ENCODE measurements around the gene UMODL1.

Gene UMODL1

GRCh38 chr21:42057851-42058437 is 13.2 kb upstream of the UMODL1 start:
- peaks cover 11 to 17% of the 10 kb centered on the region in 2 experiments for H3K4me1 ChIP-seq (ENCODE audit: control insufficient read depth in 1 of 2, insufficient read depth in 1 of 2, low read depth in 1 of 2, low read length in 1 of 2)
- TF ChIP-seq CTCF (IDR thresholded peaks at IDR 0.05), result no peak
- H3K27me3 ChIP-seq, result peaks cover 34% of the 10 kb centered on the region
- H3K9me3 ChIP-seq, result no peaks in the 10 kb centered on the region
- no peak overlapping the region for H3K4me3 ChIP-seq (ENCODE audit: low read depth in 1 of 2, low read length in 1 of 2)
- no peaks in the 10 kb centered on the region for H3K36me3 ChIP-seq
- H3K27ac ChIP-seq, result no peak overlapping the region

GRCh38 chr21:42058631-42059111 is 12.4 kb upstream of the UMODL1 start:
- H3K27me3 ChIP-seq, result peaks cover 35% of the 10 kb centered on the region
- H3K27ac ChIP-seq, result no peak overlapping the region
- H3K36me3 ChIP-seq, result no peaks in the 10 kb centered on the region
- H3K4me1 ChIP-seq (ENCODE audit: control insufficient read depth in 1 of 2, insufficient read depth in 1 of 2, low read depth in 1 of 2, low read length in 1 of 2), result peaks cover 18 to 24% of the 10 kb centered on the region in 2 experiments
- H3K4me3 ChIP-seq (ENCODE audit: low read depth in 1 of 2, low read length in 1 of 2), result no peak overlapping the region
- TF ChIP-seq CTCF (IDR thresholded peaks at IDR 0.05), result no peak
- H3K9me3 ChIP-seq, result no peaks in the 10 kb centered on the region

- H3K36me3 ChIP-seq, result no peaks in the 10 kb centered on the region
- no peaks in the 10 kb centered on the region for H3K9me3 ChIP-seq
- H3K27ac ChIP-seq, result no peak overlapping the region
- no peak overlapping the region for H3K4me3 ChIP-seq (ENCODE audit: low read depth in 1 of 2, low read length in 1 of 2)
- peaks cover 22 to 29% of the 10 kb centered on the region in 2 experiments for H3K4me1 ChIP-seq (ENCODE audit: control insufficient read depth in 1 of 2, insufficient read depth in 1 of 2, low read depth in 1 of 2, low read length in 1 of 2)
- H3K27me3 ChIP-seq, result peaks cover 39% of the 10 kb centered on the region
- TF ChIP-seq CTCF (IDR thresholded peaks at IDR 0.05), result no peak
These were observed 12.0 kb upstream of the UMODL1 start for GRCh38 chr21:42059141-42059540.

- no peak for TF ChIP-seq CTCF (IDR thresholded peaks at IDR 0.05)
- no peak overlapping the region for H3K27ac ChIP-seq
- H3K4me3 ChIP-seq (ENCODE audit: low read depth in 1 of 2, low read length in 1 of 2), result no peak overlapping the region
- H3K27me3 ChIP-seq, result peaks cover 42% of the 10 kb centered on the region
- no peaks in the 10 kb centered on the region for H3K9me3 ChIP-seq
- peaks cover 22 to 29% of the 10 kb centered on the region in 2 experiments for H3K4me1 ChIP-seq (ENCODE audit: control insufficient read depth in 1 of 2, insufficient read depth in 1 of 2, low read depth in 1 of 2, low read length in 1 of 2)
- no peaks in the 10 kb centered on the region for H3K36me3 ChIP-seq
These were observed 11.4 kb upstream of the UMODL1 start for GRCh38 chr21:42059721-42060120.

- peaks cover 22 to 29% of the 10 kb centered on the region in 2 experiments for H3K4me1 ChIP-seq (ENCODE audit: control insufficient read depth in 1 of 2, insufficient read depth in 1 of 2, low read depth in 1 of 2, low read length in 1 of 2)
These were observed 11.0 kb upstream of the UMODL1 start for GRCh38 chr21:42060166-42060565.

More at GRCh38 chr21:42060166-42060565, 11.0 kb upstream of the UMODL1 start:
- no peaks in the 10 kb centered on the region for H3K9me3 ChIP-seq
- TF ChIP-seq CTCF (IDR thresholded peaks at IDR 0.05), result no peak
- H3K4me3 ChIP-seq (ENCODE audit: low read depth in 1 of 2, low read length in 1 of 2), result no peak overlapping the region
- H3K36me3 ChIP-seq, result no peaks in the 10 kb centered on the region
- H3K27me3 ChIP-seq, result peaks cover 42% of the 10 kb centered on the region
- H3K27ac ChIP-seq, result no peak overlapping the region

All from neutrophil (primary cell).